Esophagus squamous epithelium (tissue), 5 donors: Measurements from ENCODE around the gene ABHD12. TPM values are rescaled to one million over a fixed set of nuclear protein-coding genes. Genes with fewer than 3 reads are reported as not detected.
A peak's percentile ranks its signal among the peaks of the same experiment; 100 is the strongest.

Experiments used
- DNase-seq: peaks from one replicate; lab custom pipeline; 2025; lab: John Stamatoyannopoulos, UW
- H3K27ac ChIP-seq, 4 donors: fragments of 200-600 bp; sonication (generic); one replicate each; pipeline ENCODE4 v1.5.1; 2016 to 2019; ENCODE audit warnings: mild to moderate bottlenecking in 1 of 4
- H3K27me3 ChIP-seq, 4 donors: fragments of 200-600 bp; sonication (generic); 1 replicate in 3 of 4; 2 replicates in 1 of 4; pipeline versions ENCODE4 v1.5.1 to v1.6.0; 2017 to 2021; ENCODE audit warnings: antibody characterized with exemption in 1 of 4
- H3K36me3 ChIP-seq, 3 donors: fragments of 200-600 bp; sonication (generic); one replicate each; pipeline ENCODE4 v1.5.1; 2016 to 2019
- H3K4me1 ChIP-seq, 3 donors: fragments of 200-600 bp; sonication (generic); one replicate each; pipeline ENCODE4 v1.5.1; 2017 to 2019
- H3K4me3 ChIP-seq, 4 donors: fragments of 200-600 bp; sonication (generic); 1 replicate in 3 of 4; 2 replicates in 1 of 4; pipeline ENCODE4 v1.5.1; 2016 to 2019; ENCODE audit warnings: mild to moderate bottlenecking in 2 of 4, moderate library complexity in 1 of 4
- H3K9me3 ChIP-seq, 3 donors: fragments of 200-600 bp; sonication (generic); one replicate each; pipeline ENCODE4 v1.5.1; 2016 to 2019
- CTCF ChIP-seq, 6 experiments: fragments of 450-650 bp in 4 of 6; fragments of 200-600 bp in 2 of 6; sonication (generic) in 2 of 6; IDR thresholded peaks; one replicate each; pipeline ENCODE4 v1.5.1; 2016 to 2019; ENCODE audit warnings: antibody characterized with exemption in 6 of 6, mild to moderate bottlenecking in 4 of 6, moderate library complexity in 4 of 6
- POLR2A ChIP-seq, 4 donors: fragments of 450-650 bp; IDR thresholded peaks; one replicate each; pipeline ENCODE4 v1.6.1; 2017; ENCODE audit warnings: antibody characterized with exemption in 4 of 4, mild to moderate bottlenecking in 4 of 4, moderate library complexity in 3 of 4
- WGBS, 2 donors: methylation state at CpG; one replicate each; pipeline ENCODE4 v1.1.5; 2018; 5-methylcytosine and 5-hydroxymethylcytosine counted together
- intact Hi-C: fragments of 100-400 bp; cut with DNase I; formaldehyde crosslinking; loops from one replicate; pipeline ENCODE4 v1.15.0; 2022
- total RNA-seq, 4 donors: library from RNA; depleted of rRNA; stranded (reverse); fragments of >200 nt; gene quantifications; one replicate each; pipeline ENCODE4 v1.1.0, GENCODE V29; 2016
- donor health status: DM: yes; HTN: yes; CAD: no.

The ABHD12 gene
- total RNA-seq, 4 donors from 2014 or later, result 23.8 to 62.1 (median 36.4) TPM

- Histone ChIP-seq H3K36me3 (peaks cover 42 to 100% (median 71%) of the 10 kb centered on the region in 3 donors), H3K9me3 (no peaks in the 10 kb centered on the region), H3K4me3 (no peak overlapping the region), H3K27me3 (no peaks in the 10 kb centered on the region), H3K27ac (peak overlapping the region in 2 of 4 donors; percentile 7 to 63), H3K4me1 (peaks cover 7 to 48% (median 8%) of the 10 kb centered on the region in 3 donors)
- intact Hi-C loops, result no loop called here
- TF ChIP-seq CTCF (IDR thresholded peaks at IDR 0.05), result no peak
- no peak for TF ChIP-seq POLR2A (IDR thresholded peaks at IDR 0.05)
- WGBS, 2 donors, result 94 to 96% methylated on average over 3 to 6 of the region's 26 CpGs
- DNase-seq, result no peak
Observed at GRCh38 chr20:25278636-25279361, 111.8 kb downstream of the ABHD12 start.

GRCh38 chr20:25277941-25278521 is 112.6 kb downstream of the ABHD12 start:
- Histone ChIP-seq H3K4me3 (no peak overlapping the region), H3K27ac (peak overlapping the region in 1 of 4 donors; percentile 1), H3K4me1 (peaks cover 7 to 55% (median 16%) of the 10 kb centered on the region in 3 donors), H3K27me3 (no peaks in the 10 kb centered on the region), H3K36me3 (peaks cover 39 to 100% (median 71%) of the 10 kb centered on the region in 3 donors), H3K9me3 (no peaks in the 10 kb centered on the region)
- intact Hi-C loops, result no loop called here
- TF ChIP-seq CTCF (IDR thresholded peaks at IDR 0.05), result no peak
- TF ChIP-seq POLR2A (IDR thresholded peaks at IDR 0.05), result no peak
- no peak for DNase-seq
- WGBS, 2 donors, result 96 to 100% methylated on average over 5 to 6 of the region's 19 CpGs

DNA sequence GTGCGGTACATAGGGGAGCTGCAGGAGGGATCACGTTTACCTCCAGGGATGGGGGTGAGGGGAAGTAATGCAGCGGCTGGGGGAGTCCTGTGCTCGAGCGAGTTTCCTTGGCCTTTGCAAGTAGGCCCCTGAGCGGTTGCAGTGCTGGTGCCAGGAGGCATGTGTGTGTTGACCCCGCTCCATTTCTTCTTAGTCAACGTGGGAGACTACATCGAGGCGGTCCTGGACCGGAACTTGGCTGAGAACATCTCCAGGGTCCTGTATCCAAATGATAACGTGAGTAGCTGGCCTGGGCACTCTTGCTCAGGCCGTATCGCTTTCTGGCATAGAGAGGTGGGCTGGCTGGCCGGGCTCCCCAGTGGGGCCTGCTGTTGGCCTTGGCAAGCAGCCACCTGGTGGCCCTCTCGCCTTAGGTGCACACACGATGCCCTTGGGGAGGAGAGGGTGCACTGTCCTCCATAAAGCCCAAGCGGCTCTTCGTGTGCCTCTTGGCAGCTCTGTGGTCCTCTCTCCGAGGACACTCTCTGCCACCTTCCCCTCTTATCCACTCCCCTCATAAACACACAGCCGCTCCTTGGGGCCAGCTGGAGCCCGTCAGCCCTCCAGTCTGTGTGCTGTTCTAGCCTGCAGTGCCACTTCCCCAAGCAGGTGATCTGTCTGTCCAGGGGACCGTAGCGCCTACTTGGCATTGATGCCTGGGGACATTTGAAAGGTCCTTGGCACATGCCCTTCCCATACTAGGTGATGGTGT is 113.4 kb downstream of the ABHD12 start:
- Histone ChIP-seq H3K4me1 (peaks cover 7 to 63% (median 17%) of the 10 kb centered on the region in 3 donors), H3K36me3 (peaks cover 39 to 100% (median 70%) of the 10 kb centered on the region in 3 donors), H3K9me3 (no peaks in the 10 kb centered on the region), H3K4me3 (no peak overlapping the region), H3K27me3 (no peaks in the 10 kb centered on the region), H3K27ac (no peak overlapping the region)
- TF ChIP-seq POLR2A (IDR thresholded peaks at IDR 0.05) (no peak), CTCF (IDR thresholded peaks at IDR 0.05) (no peak)
- intact Hi-C loops, result no loop called here
- WGBS, 2 donors, result 88 to 92% methylated on average over 10 to 18 of the region's 24 CpGs
- DNase-seq, result no peak

- peaks cover 42 to 100% (median 70%) of the 10 kb centered on the region in 3 donors for H3K36me3 ChIP-seq
- no peak overlapping the region for H3K4me3 ChIP-seq
- H3K27me3 ChIP-seq, result no peaks in the 10 kb centered on the region
- peaks cover 7 to 65% (median 17%) of the 10 kb centered on the region in 3 donors for H3K4me1 ChIP-seq
- no peak for DNase-seq
- TF ChIP-seq POLR2A (IDR thresholded peaks at IDR 0.05) (no peak), CTCF (IDR thresholded peaks at IDR 0.05) (no peak)
- WGBS, 2 donors, result 88% methylated on average over 15 of the region's 24 CpGs; no CpG with 5 or more reads in 1 of the 2 donors
- intact Hi-C loops, result no loop called here
- H3K9me3 ChIP-seq, result no peaks in the 10 kb centered on the region
- H3K27ac ChIP-seq, result no peak overlapping the region
Observed at GRCh38 chr20:25276533-25277050, 114.0 kb downstream of the ABHD12 start.
